ENCODE results near the gene ANO8. TPM values are rescaled to one million over a fixed set of nuclear protein-coding genes. Genes with fewer than 3 reads are reported as not detected.

ANO8 gene
- total and polyA plus RNA-seq, 2 of the 13 experiments (the other 11 are each of a cell fraction or from before 2014, with no cell fraction given) = 1.8 to 3.5 TPM

- Histone ChIP-seq H3K9ac (ENCODE audit: insufficient read depth, low read depth, low read length) (no peak overlapping the region), H3K79me2 (ENCODE audit: insufficient read depth, low read length) (no peaks in the 10 kb centered on the region), H3K36me3 (replicated peaks in 1 of 2; ENCODE audit: control insufficient read depth in 1 of 2, insufficient read depth in 2 of 2, low read length in 2 of 2) (no peaks in the 10 kb centered on the region), H3K27ac (ENCODE audit: extremely low read length, insufficient read depth, low read length) (no peak overlapping the region), H2AFZ (ENCODE audit: low read length) (no peak overlapping the region), H3K27me3 (ENCODE audit: control insufficient read depth in 1 of 2, insufficient read depth in 2 of 2, low read length in 2 of 2) (peaks cover 3 to 28% of the 10 kb centered on the region in 2 experiments; a peak in 4 of 5 replicates), H3K4me2 (ENCODE audit: low read depth, low read length) (no peak overlapping the region), H3K9me3 (ENCODE audit: low read length) (no peaks in the 10 kb centered on the region), H4K20me1 (ENCODE audit: insufficient read depth, low read length) (no peaks in the 10 kb centered on the region), H3K4me1 (ENCODE audit: insufficient read depth, low read length) (peaks cover 24% of the 10 kb centered on the region), H3K4me3 (replicated peaks in 1 of 3; ENCODE audit: insufficient read depth in 1 of 3, low read depth in 2 of 3, low read length in 3 of 3) (no peak overlapping the region)
- ChIA-PET POLR2A (no interaction called here), CTCF (ENCODE audit: low intra/inter-chr PET ratio, low total read pairs) (no interaction called here)
- WGBS (ENCODE audit: low lambda C conversion rate) = 31% methylated on average over 8 of the region's 8 CpGs
- in situ Hi-C loops (cut with HindIII; ENCODE audit: extremely low pct_ligation_motif_present, low pct_unique_long_range_greater_than_20kb) (no loop called here), intact Hi-C loops (cut with micrococcal nuclease; ENCODE audit: unreplicated experiment) (no loop called here)
- TF ChIP-seq SNRNP70 (IDR thresholded peaks at IDR 0.05; ENCODE audit: low read depth, low read length) (no peak), ZKSCAN5 (CRISPR knock-in tag; IDR thresholded peaks at IDR 0.05) (peak; percentile 91)
- FAIRE-seq (no peak), ATAC-seq (peak; percentile 34; the same call in 2 of the 3 replicates), DNase-seq (ENCODE audit: low spot score) (no peak)
- BruUV-seq (replicated peaks) = no TSS peak
Observed at GRCh38 chr19:17353386-17353785, 18.7 kb upstream of the ANO8 start.

DNA sequence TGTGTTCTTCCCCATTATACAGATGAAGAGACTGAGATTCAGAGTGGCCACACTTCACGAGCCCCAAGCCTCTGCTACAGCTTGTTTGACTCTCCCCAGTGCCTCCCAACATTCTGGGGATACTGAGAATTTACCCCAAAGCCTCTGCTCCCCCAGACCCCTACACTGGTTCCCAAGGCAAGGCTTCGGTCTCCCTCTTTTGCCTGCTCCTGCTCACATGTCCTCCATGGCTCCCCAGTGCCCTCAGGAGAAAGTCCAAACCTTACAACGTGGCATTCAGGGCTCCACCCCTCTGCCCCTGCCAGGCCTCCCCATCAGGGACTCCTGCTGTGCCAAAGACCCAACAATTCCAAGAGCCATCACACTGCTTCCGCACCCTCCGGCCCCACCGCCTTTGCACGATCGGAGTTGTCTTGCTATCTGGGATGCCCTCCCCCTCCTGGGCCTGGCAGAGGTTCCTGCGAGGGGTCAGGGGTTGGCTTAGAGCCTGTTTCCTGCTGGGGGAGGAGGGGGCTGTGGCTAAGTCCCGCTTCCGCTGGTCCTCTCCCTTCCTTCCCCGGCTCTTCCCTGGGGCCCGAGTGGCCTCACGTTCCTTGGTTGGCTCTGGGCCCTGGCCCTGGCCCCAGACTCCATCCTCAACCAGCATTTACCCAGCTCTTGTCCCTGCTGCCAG, 18.1 kb upstream of the ANO8 start:
- Histone ChIP-seq H3K27ac (ENCODE audit: extremely low read length, insufficient read depth, low read length) (no peak overlapping the region), H3K4me2 (ENCODE audit: low read depth, low read length) (no peak overlapping the region), H3K4me3 (replicated peaks in 1 of 3; ENCODE audit: insufficient read depth in 1 of 3, low read depth in 2 of 3, low read length in 3 of 3) (no peak overlapping the region), H2AFZ (ENCODE audit: low read length) (no peak overlapping the region), H3K9ac (ENCODE audit: insufficient read depth, low read depth, low read length) (no peak overlapping the region), H4K20me1 (ENCODE audit: insufficient read depth, low read length) (no peaks in the 10 kb centered on the region), H3K27me3 (ENCODE audit: control insufficient read depth in 1 of 2, insufficient read depth in 2 of 2, low read length in 2 of 2) (peaks cover 1 to 28% of the 10 kb centered on the region in 2 experiments; a peak in 3 of 5 replicates), H3K9me3 (ENCODE audit: low read length) (no peaks in the 10 kb centered on the region), H3K4me1 (ENCODE audit: insufficient read depth, low read length) (peaks cover 19% of the 10 kb centered on the region), H3K79me2 (ENCODE audit: insufficient read depth, low read length) (no peaks in the 10 kb centered on the region), H3K36me3 (replicated peaks in 1 of 2; ENCODE audit: control insufficient read depth in 1 of 2, insufficient read depth in 2 of 2, low read length in 2 of 2) (no peaks in the 10 kb centered on the region)
- no TSS peak for BruUV-seq (replicated peaks)
- peak; percentile 47; the same call in 1 of the 2 replicates for TF ChIP-seq ZNF629 (CRISPR knock-in tag; conservative IDR thresholded peaks at IDR 0.05)
- peak; percentile 49 for TF ChIP-seq ZFP36 (IDR thresholded peaks at IDR 0.05; ENCODE audit: borderline replicate concordance, low read depth, low read length, partially characterized antibody)
- no peak for TF ChIP-seq SIN3B (IDR thresholded peaks at IDR 0.05; ENCODE audit: low read length)
- POLR2A ChIA-PET = no interaction called here
- ATAC-seq (peak; percentile 23; the same call in 2 of the 3 replicates), DNase-seq (ENCODE audit: low spot score) (no peak), FAIRE-seq (no peak)
- in situ Hi-C loops (cut with HindIII; ENCODE audit: extremely low pct_ligation_motif_present, low pct_unique_long_range_greater_than_20kb) (no loop called here), intact Hi-C loops (cut with micrococcal nuclease; ENCODE audit: unreplicated experiment) (no loop called here)
- 47% methylated on average over 12 of the region's 14 CpGs for WGBS (ENCODE audit: low lambda C conversion rate)
- CTCF ChIA-PET (ENCODE audit: low intra/inter-chr PET ratio, low total read pairs) = no interaction called here
